ENCODE results near the gene BHLHA15. TPM values are rescaled to one million over a fixed set of nuclear protein-coding genes. Genes with fewer than 3 reads are reported as not detected.

The BHLHA15 gene
- total RNA-seq, 1 experiment from 2014 or later: 1.8 TPM

- Mint-ChIP-seq H3K4me3 (ENCODE audit: low read depth, unreplicated experiment) (no peak overlapping the region), H3K9me3 (ENCODE audit: low read depth, unreplicated experiment) (no peaks in the 10 kb centered on the region), H3K36me3 (ENCODE audit: insufficient read depth, unreplicated experiment) (peaks cover 6% of the 10 kb centered on the region), H3K27me3 (ENCODE audit: unreplicated experiment) (no peaks in the 10 kb centered on the region), H3K4me1 (ENCODE audit: low read depth, unreplicated experiment) (no peaks in the 10 kb centered on the region), H3K27ac (ENCODE audit: unreplicated experiment) (no peak overlapping the region)
- no peak for TF ChIP-seq CTCF (IDR thresholded peaks at IDR 0.05; ENCODE audit: unreplicated experiment)
- DNase-seq: no peak
- CTCF ChIA-PET: no interaction called here
- intact Hi-C loops (cut with micrococcal nuclease; ENCODE audit: unreplicated experiment): no loop called here
- BruUV-seq (replicated peaks): no TSS peak
Observed at GRCh38 chr7:98230746-98231471, 19.7 kb downstream of the BHLHA15 start.

GRCh38 chr7:98231493-98232262, 20.4 kb downstream of the BHLHA15 start:
- no peak for TF ChIP-seq CTCF (IDR thresholded peaks at IDR 0.05; ENCODE audit: unreplicated experiment)
- H3K4me3 Mint-ChIP-seq (ENCODE audit: low read depth, unreplicated experiment): no peak overlapping the region
- peaks cover 6% of the 10 kb centered on the region for H3K36me3 Mint-ChIP-seq (ENCODE audit: insufficient read depth, unreplicated experiment)
- intact Hi-C loops (cut with micrococcal nuclease; ENCODE audit: unreplicated experiment): no loop called here
- H3K4me1 Mint-ChIP-seq (ENCODE audit: low read depth, unreplicated experiment): no peaks in the 10 kb centered on the region
- no peak for DNase-seq
- H3K27ac Mint-ChIP-seq (ENCODE audit: unreplicated experiment): no peak overlapping the region
- CTCF ChIA-PET: no interaction called here
- H3K27me3 Mint-ChIP-seq (ENCODE audit: unreplicated experiment): no peaks in the 10 kb centered on the region
- BruUV-seq (replicated peaks): no TSS peak
- no peaks in the 10 kb centered on the region for H3K9me3 Mint-ChIP-seq (ENCODE audit: low read depth, unreplicated experiment)

GRCh38 chr7:98232263-98232585, 21.0 kb downstream of the BHLHA15 start:
- intact Hi-C loops (cut with micrococcal nuclease; ENCODE audit: unreplicated experiment): no loop called here

GRCh38 chr7:98232799-98233198, 21.6 kb downstream of the BHLHA15 start:
- Mint-ChIP-seq H3K27me3 (ENCODE audit: unreplicated experiment) (no peaks in the 10 kb centered on the region), H3K27ac (ENCODE audit: unreplicated experiment) (no peak overlapping the region), H3K4me3 (ENCODE audit: low read depth, unreplicated experiment) (no peak overlapping the region), H3K4me1 (ENCODE audit: low read depth, unreplicated experiment) (no peaks in the 10 kb centered on the region), H3K36me3 (ENCODE audit: insufficient read depth, unreplicated experiment) (peaks cover 6% of the 10 kb centered on the region), H3K9me3 (ENCODE audit: low read depth, unreplicated experiment) (no peaks in the 10 kb centered on the region)
- no TSS peak for BruUV-seq (replicated peaks)
- intact Hi-C loops (cut with micrococcal nuclease; ENCODE audit: unreplicated experiment): no loop called here
- no peak for TF ChIP-seq CTCF (IDR thresholded peaks at IDR 0.05; ENCODE audit: unreplicated experiment)
- CTCF ChIA-PET: no interaction called here
- no peak for DNase-seq

More at GRCh38 chr7:98232263-98232585, 21.0 kb downstream of the BHLHA15 start:
- Mint-ChIP-seq H3K36me3 (ENCODE audit: insufficient read depth, unreplicated experiment) (peaks cover 6% of the 10 kb centered on the region), H3K27ac (ENCODE audit: unreplicated experiment) (no peak overlapping the region), H3K27me3 (ENCODE audit: unreplicated experiment) (no peaks in the 10 kb centered on the region), H3K4me3 (ENCODE audit: low read depth, unreplicated experiment) (no peak overlapping the region), H3K4me1 (ENCODE audit: low read depth, unreplicated experiment) (no peaks in the 10 kb centered on the region), H3K9me3 (ENCODE audit: low read depth, unreplicated experiment) (no peaks in the 10 kb centered on the region)
- CTCF ChIA-PET: no interaction called here
- no TSS peak for BruUV-seq (replicated peaks)
- DNase-seq: no peak
- TF ChIP-seq CTCF (IDR thresholded peaks at IDR 0.05; ENCODE audit: unreplicated experiment): no peak
